Astrocyte (in vitro differentiated cells and primary cell): ENCODE data around the gene ERVFRD-1.

ENCODE experiments used
- CTCF ChIP-seq: IDR thresholded peaks from 2 replicates; pipeline ENCODE4 v1.5.1; 2011; ENCODE audit warnings: low read depth, mild to moderate bottlenecking, inconsistent platforms, low read length, moderate library complexity; ENCODE audit not compliant: insufficient read depth
- EZH2 ChIP-seq: IDR thresholded peaks from 2 replicates; pipeline ENCODE4 v1.6.1; 2012; ENCODE audit warnings: mild to moderate bottlenecking, low read length, inconsistent platforms; ENCODE audit not compliant: insufficient read depth

GRCh38 chr6:11103065-11103464 is 8.5 kb downstream of the ERVFRD-1 start:
- TF ChIP-seq CTCF (no peak), EZH2 (no peak)
